DMS 273 treated with DMSO at 0.1 percent for 48 hours (cell line): Measurements from ENCODE around the gene SMARCD3.

Experiments used
- DNase-seq: peaks from one replicate; lab custom pipeline; 2025; lab: John Stamatoyannopoulos, UW

The SMARCD3 gene

DNA sequence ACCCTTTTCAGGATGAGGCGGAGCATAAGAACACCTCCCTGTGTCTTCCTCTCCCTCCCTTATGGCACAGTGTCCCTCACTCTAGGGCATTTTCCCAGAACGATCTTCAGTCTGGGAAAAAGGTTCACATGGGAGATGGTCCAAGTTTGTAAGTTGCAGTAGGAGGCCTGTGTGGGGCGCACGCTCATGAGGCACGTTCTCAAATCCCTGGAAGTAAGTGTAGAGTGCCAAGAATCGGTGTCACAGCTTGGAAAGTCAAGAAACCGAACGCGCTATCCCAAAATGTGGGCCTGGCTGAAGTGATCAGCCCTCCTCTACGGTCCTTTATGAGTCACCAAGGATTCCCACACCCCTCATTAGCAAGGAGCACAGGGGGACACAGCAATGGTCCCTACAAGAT lies 23.9 kb upstream of the SMARCD3 start:
- DNase-seq = no peak

DNA sequence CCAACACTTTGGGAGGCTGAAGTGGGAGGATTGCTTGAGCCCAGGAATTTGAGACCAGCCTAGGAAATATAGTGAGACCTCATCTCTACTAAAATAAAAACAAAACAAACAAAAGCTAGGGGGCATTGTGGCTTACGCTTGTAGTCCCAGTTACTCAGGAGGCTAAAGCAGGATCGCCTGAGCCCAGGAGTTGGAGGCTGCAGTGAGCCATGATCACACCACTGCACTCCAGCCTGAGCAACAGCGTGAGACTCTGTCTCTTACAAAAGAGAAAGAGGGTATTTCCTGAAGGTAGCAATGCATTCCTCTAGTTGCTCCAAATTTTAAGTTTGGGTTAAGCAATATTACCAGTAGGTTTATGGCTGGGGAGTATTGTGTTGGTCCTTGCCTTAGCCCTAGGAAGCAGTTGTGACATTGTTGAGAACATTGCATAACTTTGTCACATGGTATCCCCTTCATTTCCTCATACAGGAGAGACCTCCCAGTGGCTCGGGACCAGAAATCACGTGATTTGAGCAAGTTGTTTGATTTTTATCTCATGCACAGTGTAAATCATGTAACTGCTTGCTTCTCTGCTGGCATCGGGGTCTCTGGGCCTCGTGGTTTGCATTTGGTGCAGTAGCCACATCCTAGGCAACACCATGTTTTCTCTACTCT lies 23.3 kb upstream of the SMARCD3 start:
- no peak for DNase-seq

DNA sequence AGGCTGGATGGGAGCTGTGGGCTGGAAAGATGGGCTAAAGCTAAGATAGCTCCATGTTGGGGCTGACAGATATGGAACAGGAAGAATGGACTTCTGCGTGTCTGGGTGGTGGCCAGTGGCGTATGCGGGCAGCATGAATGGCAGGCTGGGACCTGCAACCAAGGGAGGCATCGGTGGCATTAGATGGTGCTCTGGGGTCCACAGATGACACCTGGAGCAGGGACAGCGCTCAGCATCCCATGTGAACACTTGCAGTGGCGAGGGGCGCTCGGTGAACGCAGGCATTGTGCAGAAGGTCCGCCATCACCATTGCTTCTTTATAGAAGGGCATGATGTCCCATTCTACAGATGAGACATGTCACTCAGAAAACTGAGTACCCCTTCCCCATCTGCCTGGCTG lies 21.0 kb upstream of the SMARCD3 start:
- DNase-seq = no peak

DNA sequence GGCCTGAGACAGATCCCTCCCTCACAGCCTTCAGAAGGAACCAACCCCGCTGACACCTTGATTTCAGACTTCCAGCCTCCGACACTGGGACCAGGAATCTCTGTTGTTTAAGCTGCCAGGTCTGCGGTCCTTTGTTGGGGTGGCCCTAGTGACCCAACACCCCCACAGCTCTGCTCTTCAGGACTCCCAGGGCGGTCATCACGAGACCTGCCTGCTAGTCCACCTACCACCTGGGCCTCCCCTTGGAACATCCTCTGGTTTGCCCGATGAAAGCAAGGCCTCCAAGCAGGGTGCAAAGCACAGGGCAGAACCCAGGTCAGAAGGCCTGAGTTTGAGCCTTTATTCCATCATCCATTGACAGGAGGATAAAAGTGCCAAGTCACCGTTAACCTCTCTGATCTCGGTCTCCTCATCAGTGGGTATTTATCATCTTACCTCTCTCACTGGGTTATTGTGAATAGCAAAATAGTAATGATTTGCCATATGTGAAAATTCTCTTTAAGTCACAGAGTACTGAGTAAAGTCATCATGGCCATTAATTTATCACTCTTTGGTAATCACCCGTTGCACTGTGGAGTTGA lies 16.9 kb upstream of the SMARCD3 start:
- DNase-seq = no peak

DNA sequence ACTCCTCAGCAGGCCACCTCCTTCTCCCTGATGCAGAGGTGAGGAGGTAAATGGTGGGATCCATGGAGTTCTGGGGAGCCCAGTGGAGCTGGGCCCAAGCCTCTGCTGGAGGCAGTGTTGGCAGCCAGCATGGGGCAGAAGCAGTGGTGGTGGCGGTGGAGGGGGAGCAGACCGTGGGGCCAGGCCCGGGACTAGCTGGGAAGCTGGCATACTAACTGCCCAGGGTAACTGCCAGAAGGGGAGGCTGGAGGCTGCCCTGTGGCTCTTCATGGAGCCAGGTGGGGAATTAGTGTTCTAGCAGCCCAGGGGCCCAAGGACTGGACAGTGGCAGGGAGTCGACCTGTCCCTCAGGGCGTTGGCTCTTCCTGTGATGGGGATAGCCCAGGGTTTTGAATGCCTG lies 16.1 kb upstream of the SMARCD3 start:
- no peak for DNase-seq

- DNase-seq = no peak
Measured at GRCh38 chr7:151261529-151261928, 13.0 kb upstream of the SMARCD3 start.

GRCh38 chr7:151260883-151261282 lies 12.4 kb upstream of the SMARCD3 start:
- DNase-seq = no peak

GRCh38 chr7:151260471-151260870 lies 12.0 kb upstream of the SMARCD3 start:
- DNase-seq = no peak

GRCh38 chr7:151257990-151258389 lies 9.5 kb upstream of the SMARCD3 start:
- DNase-seq = no peak

DNA sequence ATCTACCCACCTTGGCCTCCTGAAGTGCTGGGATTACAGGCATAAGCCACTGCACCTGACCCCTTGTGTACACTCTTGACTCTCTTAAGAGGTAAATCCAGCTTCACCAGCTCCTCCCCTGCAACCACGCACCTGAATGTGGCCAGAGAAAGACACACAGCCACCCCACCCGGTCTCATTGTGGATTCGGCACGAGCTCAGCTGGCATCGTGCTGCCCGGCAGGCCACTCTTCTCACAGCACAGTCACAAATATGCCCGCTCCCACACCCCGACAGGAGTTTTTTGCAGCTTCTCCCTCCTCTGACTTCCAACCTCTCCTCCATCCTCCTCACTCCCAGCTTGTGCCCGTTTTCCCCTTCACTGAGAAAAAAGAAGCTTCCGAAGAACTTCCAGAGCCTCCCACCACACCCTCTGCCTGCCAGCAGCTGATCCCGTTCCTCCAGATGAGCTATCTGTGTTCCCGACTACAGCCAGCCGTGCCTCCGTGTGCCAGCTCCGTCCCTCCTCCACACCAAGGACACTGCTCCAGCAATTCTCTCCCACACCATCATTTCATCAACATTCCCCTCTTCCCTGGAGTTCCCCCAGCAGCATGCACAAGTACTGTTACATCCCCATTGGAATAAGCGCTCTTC lies 8.0 kb upstream of the SMARCD3 start:
- no peak for DNase-seq

DNA sequence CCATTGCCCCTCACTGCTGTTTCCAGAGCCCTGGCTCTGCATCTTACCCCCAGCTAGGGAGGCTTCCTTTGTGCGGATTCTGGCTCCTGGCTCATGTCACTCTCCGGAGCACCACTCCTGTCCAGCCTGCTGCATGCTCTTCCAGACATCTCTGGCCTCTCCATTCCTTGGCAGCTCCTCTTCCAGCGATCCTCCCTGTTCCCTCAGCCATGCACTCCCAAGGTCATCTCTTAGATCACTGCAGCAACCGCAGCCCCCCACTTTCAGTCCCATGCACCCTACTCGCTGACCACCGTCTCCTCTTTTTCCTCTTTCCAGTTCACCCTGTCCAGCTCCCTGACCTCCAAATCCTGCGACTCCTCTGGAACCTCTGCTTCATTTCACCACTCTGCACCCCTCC lies 6.9 kb upstream of the SMARCD3 start:
- DNase-seq = no peak

DNA sequence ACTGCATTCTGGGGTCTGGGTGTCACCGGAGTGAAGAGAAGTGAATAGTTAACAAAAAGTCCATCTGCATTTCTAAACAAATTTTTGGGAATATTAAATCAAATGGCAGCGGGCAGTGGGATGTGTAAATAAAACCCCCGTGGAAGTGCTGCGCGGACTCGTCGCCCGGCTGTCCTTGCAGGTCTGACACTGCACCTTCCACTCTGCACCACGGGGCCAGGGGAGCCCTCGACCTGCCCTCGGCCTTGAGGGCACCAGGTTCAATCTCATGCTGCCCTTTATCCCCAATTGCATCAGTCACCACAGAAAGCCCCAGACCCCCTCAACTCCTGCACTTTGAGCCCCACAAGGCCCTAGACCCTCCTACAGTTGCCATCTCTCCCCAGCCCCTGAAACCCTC lies 6.4 kb upstream of the SMARCD3 start:
- DNase-seq = no peak

DNA sequence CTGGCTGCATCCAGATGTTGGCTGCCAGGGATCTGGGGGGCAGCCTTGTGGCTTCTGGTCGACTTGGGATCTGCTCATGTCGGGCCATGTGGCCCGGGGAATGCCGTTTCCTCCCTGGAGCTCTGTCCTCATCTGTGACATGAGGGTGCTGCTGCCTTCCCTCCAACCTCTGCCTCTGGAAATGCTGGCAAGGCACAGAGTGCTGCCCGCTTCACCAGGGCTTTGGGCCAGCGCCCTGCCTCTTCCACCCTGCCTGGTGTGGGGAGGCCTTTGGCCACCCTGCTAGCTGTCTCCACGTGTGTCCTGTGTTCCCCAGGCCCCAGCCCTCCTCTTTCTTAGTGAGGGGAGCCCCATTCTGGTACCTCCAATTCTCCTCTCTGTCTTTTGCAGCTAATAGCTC lies 5.8 kb upstream of the SMARCD3 start:
- no peak for DNase-seq

- DNase-seq = no peak
Measured at GRCh38 chr7:151252961-151253711, 4.6 kb upstream of the SMARCD3 start.

DNA sequence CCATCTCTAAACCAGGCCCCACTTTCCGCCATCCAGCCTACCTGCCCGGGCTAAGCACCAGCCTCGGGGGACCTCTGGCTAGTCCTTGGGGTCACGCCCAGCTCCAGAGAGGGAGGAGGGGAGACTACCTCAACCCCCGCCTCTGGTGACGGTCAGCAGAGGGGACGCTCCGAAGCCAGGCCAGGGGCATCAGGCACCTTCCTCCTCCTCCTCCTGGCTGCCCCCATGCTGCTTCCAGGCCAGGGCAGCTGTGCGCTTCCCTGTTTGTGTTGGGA lies 4.0 kb upstream of the SMARCD3 start:
- DNase-seq = no peak

- DNase-seq = peak; percentile 34
Measured at GRCh38 chr7:151251689-151252560, 3.4 kb upstream of the SMARCD3 start.

- DNase-seq = no peak
Measured at GRCh38 chr7:151251328-151251688, 2.8 kb upstream of the SMARCD3 start.

DNA sequence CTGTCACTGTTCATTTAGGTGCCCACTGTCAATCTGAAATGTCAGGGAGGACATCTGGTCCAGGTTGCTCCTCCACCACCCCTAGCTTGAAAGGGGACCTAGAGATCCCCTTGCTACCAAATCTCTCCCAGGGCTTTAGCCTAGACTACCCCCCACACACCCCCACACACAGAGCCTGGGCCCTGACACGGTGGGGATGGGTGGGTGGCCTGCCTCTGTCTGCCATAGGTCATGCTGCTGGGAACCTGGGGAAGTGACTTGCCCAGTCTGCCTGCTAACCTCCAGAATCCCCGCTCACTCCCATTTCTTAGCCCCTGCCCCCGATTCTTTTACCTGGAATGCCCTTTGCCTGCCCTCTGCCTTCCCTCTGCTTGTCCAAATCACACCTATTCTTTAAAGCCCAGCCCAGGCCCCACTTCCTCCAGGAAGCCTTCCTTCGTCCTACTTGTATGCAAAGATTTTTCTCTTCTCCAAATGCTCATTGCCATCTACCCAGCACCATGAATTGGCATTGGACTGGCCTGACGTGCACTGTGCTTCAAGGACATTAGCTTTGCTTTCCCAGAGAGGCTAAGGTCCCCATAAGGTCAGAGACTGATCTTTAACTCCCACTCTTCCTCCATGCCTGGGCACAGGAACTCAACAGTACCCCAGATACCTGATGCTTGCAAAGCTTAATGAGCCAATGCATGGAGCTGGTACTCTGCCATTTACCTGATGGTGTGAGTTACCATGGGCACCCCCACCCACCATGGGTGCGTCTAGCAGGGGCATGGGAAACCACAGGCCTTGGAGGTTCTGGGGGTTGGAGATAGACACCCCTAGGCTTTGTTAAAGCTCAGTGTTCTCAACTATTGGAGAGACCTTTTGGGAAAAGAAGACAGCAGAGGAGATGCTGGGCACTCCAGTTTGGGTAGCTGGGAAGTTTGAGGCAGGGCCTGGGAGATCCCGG lies 2.0 kb upstream of the SMARCD3 start:
- DNase-seq = no peak

DNA sequence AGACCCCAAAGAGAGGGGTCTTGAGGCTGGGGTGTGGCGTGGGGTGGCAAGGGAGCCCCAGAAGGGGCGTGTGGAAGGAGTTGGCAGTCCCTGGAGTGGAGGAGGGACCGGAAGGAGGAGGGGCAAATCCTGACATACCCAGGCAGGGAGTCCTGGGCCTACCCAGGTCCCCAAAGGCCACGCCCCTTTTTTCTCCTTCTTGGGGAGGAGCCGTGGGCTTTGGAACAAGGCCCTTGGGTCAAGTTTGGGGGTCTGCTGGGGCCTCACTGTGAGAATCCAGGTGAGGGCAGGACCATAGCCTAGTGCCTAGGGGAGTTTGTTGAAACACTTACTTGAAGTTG lies 1.2 kb upstream of the SMARCD3 start:
- DNase-seq = no peak

- no peak for DNase-seq
Measured at GRCh38 chr7:151249034-151249731, 689 bp upstream of the SMARCD3 start.
